Coronary artery (tissue), 2 donors: ENCODE results near the gene CTH.
"Not testable (repeated sequence)": the region's sequence is repeated elsewhere in the genome, so short reads cannot be mapped to it uniquely, and the experiment has no call there.

Source experiments
- DNase-seq: peaks from one replicate; pipeline ENCODE4 v3.0.0-alpha.2; 2017; ENCODE audit warnings: low spot score
- H3K27ac ChIP-seq, 2 donors: fragments of 200-600 bp; sonication (generic); one replicate each; pipeline ENCODE4 v1.5.1; 2016 to 2019
- H3K4me3 ChIP-seq: fragments of 200-600 bp; sonication (generic); 2 replicates; pipeline ENCODE4 v1.5.1; 2016; ENCODE audit warnings: mild to moderate bottlenecking, moderate library complexity
- CTCF ChIP-seq: fragments of 200-600 bp; sonication (generic); IDR thresholded peaks from one replicate; pipeline ENCODE4 v1.5.1; 2019; ENCODE audit warnings: antibody characterized with exemption

CTH gene

GRCh38 chr1:70410604-70411359 lies at the start of gene CTH:
CTH (plus strand) TSS chr1:70411268; CDS start chr1:70411416, 148 bp downstream.
- peak within 1 kb of the TSS; percentile 76 for H3K4me3 ChIP-seq
- DNase-seq = peak; percentile 98
- peak within 1 kb of the TSS; percentile 93 for H3K27ac ChIP-seq
- TF ChIP-seq CTCF = no peak

GRCh38 chr1:70361727-70362398 lies 49.2 kb upstream of the CTH start:
- no peak overlapping the region for H3K4me3 ChIP-seq
- TF ChIP-seq CTCF = no peak
- H3K27ac ChIP-seq = no peak overlapping the region
- no peak for DNase-seq

GRCh38 chr1:70364439-70364838 lies 46.6 kb upstream of the CTH start:
- Histone ChIP-seq H3K4me3 (no peak overlapping the region), H3K27ac (no peak overlapping the region)
- TF ChIP-seq CTCF = no peak
- DNase-seq = no peak

- H3K27ac ChIP-seq, H3K4me3 ChIP-seq, DNase-seq: not testable (repeated sequence)
Observed at GRCh38 chr1:70366425-70366952, 44.6 kb upstream of the CTH start.

- DNase-seq, H3K4me3 ChIP-seq, H3K27ac ChIP-seq: not testable (repeated sequence)
Observed at GRCh38 chr1:70366997-70367396, 44.1 kb upstream of the CTH start.

- not testable (repeated sequence) for DNase-seq, H3K4me3 ChIP-seq
Observed at GRCh38 chr1:70367397-70367796, 43.7 kb upstream of the CTH start.

GRCh38 chr1:70371586-70371985 lies 39.5 kb upstream of the CTH start:
- not testable (repeated sequence) for H3K27ac ChIP-seq, H3K4me3 ChIP-seq, DNase-seq

More at GRCh38 chr1:70367397-70367796, 43.7 kb upstream of the CTH start:
- H3K27ac ChIP-seq = not testable (repeated sequence)

GRCh38 chr1:70372426-70372825 lies 38.6 kb upstream of the CTH start:
- H3K27ac ChIP-seq = no peak overlapping the region
- TF ChIP-seq CTCF = no peak
- no peak for DNase-seq
- no peak overlapping the region for H3K4me3 ChIP-seq

- not testable (repeated sequence) for DNase-seq, H3K27ac ChIP-seq, H3K4me3 ChIP-seq
Observed at GRCh38 chr1:70373580-70373979, 37.5 kb upstream of the CTH start.
